ENCODE data around the gene TMEM198.

TMEM198 gene, protein sequence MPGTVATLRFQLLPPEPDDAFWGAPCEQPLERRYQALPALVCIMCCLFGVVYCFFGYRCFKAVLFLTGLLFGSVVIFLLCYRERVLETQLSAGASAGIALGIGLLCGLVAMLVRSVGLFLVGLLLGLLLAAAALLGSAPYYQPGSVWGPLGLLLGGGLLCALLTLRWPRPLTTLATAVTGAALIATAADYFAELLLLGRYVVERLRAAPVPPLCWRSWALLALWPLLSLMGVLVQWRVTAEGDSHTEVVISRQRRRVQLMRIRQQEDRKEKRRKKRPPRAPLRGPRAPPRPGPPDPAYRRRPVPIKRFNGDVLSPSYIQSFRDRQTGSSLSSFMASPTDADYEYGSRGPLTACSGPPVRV

DNA sequence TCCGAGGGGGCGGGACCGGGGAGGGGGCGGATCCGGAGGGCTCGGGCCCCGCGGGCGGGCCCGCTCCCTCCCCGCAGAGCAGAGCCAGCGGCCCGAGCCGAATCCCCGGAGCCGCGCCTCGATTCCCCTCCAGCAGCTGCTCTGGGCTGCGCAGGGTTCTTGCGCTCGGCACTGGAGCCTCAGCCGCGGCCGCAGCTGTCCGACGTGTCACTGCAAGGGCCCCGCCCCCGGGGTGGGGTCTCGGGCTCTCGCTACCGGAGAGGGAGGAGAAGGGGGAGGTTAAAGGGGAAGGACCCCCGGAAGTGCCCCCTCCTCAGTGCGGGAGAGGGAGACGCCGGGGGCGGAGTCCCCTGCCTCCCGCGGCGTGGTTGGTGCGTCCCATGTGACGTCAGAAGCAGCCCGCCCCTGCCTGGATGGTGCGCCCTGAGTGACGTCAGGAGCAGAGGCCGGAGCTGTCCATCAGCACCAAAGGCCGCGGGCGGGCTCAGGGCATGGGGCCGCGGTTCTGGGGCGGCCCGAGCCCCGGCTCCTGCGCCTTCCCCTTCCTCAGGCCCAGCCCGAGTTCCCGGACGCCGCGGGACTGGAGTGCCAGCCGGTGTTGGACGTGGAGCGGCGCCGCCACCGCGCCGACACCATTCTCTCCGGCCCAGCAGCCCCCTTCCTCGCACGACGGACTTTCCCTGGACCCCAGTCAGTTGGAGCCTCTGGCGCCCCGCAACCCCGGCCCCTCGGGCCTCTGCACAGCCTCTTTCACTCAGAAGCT lies at the start of gene TMEM198, which contains the start of gene CHPF:
Gene TMEM198 (plus strand): TSS at position 433 of the 763 bp plus-strand sequence. CDS start 700 bp downstream, outside the sequence.
Gene CHPF (minus strand): TSS at position 214 of the 763 bp plus-strand sequence. CDS start 271 bp downstream, outside the sequence.
- DNase-seq: peak; percentile 97

DNA sequence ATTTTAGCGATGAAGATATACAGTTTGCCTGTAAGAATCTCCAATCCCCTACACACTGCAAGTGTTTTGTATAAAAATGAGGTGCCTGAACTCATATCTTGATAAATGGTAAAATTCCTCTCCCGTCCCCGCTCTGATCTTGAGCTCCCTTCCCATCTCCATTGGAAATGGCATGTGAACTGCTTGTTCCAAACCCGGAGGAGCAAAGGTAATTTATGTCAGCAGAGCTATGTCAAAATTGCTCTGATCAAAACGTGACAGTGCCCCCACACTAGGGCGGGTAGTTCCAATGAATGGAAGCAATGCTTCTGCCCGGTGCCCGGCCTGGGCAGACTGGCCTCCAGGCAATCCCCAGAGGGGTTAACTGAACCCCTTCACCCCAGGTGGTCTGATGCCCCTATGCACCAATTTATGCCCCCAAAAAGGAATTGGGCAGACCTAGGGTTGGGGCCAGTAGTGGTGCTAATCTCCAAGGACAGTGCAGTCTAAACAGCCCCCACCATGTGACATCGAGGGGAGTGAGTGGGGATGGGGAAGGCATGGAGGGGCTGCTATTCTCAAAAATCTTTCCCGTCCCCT lies 48.8 kb upstream of the TMEM198 start:
- DNase-seq: no peak

GRCh38 chr2:219495531-219496122 lies 48.2 kb upstream of the TMEM198 start:
- DNase-seq: peak; percentile 65

- no peak for DNase-seq
Observed at GRCh38 chr2:219496247-219496824, 47.5 kb upstream of the TMEM198 start.

DNA sequence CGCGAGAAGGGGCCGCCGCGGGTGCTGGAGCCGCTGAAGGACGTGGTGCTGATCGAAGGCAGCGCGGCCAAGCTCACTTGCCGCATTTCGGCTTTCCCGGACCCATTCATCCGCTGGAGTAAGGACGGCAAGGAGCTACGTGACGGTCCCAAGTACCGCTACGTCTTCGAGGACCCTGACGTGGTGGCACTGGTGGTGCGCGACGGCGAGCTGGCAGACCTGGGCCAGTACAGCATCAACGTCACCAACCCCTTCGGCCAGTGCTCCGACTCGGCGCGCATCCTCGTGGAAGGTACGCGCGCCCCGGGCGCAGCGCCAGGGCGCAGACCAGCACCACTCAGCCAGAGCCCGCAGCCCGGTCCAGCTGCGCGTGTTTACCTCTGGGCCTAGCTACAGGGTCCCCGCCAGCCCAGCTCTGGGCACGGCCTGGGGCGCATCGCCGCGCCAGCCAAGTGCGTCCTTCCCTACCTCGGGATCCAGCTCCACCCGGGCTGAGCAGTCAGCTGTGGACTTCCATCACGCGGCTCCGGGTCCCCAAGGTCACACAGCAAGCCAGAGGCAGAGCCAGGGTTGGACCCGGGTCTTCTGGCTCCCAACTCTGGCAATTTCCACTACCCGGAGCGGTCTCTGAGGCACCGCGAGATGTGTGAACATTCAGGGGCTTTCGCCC lies 46.9 kb upstream of the TMEM198 start:
- no peak for DNase-seq

- peak; percentile 43 for DNase-seq
Observed at GRCh38 chr2:219497495-219498279, 46.1 kb upstream of the TMEM198 start.

GRCh38 chr2:219498280-219499057 lies 45.4 kb upstream of the TMEM198 start, which contains the start of gene GMPPA:
GMPPA (plus strand) TSS chr2:219498891; CDS start chr2:219499976, 1,085 bp downstream.
- peak; percentile 94 for DNase-seq

GRCh38 chr2:219499058-219499307 lies 44.8 kb upstream of the TMEM198 start:
- no peak for DNase-seq

DNA sequence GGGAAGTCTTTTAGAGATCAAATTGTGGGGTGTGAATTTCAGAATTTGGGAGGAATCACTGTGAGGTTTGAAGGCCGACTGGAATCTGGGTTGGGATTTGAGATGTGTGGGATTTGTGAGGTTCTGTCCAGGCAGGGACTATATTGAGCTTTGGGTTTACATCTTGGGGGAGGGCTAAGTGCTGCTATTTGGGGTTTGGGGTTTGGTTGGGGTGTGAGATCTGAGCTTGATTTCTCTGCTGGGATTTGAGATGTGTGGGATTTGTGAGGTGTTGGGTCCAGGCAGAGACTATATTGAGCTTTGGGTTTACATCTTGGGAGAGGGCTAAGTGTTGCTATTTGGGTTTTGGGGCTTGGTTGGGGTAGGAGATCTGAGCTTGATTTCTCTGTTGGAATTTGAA lies 44.3 kb upstream of the TMEM198 start:
- no peak for DNase-seq

DNA sequence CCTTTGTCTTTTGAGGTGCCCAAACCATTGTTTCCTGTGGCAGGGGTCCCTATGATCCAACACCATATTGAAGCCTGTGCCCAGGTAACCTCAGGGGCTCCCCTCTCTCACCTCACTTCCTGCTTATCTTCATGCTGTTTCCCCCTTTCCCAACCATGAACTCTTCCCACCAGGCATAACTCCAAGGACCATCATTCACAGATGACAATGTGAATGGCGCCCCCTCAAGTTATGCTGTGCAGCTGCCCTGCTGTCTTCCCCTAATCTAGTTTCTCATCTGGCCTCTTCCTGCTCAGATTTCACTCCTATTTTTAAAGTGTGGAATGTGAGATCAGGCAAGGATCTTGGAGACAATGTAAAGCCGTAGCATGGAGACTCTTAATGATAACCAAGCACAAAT lies 43.7 kb upstream of the TMEM198 start:
- DNase-seq: no peak

- DNase-seq: no peak
Observed at GRCh38 chr2:219501849-219502248, 42.0 kb upstream of the TMEM198 start.

GRCh38 chr2:219502618-219503017 lies 41.2 kb upstream of the TMEM198 start:
- no peak for DNase-seq

GRCh38 chr2:219505585-219505984 lies 38.2 kb upstream of the TMEM198 start:
- DNase-seq: no peak

- DNase-seq: no peak
Observed at GRCh38 chr2:219506153-219506801, 37.6 kb upstream of the TMEM198 start.

DNA sequence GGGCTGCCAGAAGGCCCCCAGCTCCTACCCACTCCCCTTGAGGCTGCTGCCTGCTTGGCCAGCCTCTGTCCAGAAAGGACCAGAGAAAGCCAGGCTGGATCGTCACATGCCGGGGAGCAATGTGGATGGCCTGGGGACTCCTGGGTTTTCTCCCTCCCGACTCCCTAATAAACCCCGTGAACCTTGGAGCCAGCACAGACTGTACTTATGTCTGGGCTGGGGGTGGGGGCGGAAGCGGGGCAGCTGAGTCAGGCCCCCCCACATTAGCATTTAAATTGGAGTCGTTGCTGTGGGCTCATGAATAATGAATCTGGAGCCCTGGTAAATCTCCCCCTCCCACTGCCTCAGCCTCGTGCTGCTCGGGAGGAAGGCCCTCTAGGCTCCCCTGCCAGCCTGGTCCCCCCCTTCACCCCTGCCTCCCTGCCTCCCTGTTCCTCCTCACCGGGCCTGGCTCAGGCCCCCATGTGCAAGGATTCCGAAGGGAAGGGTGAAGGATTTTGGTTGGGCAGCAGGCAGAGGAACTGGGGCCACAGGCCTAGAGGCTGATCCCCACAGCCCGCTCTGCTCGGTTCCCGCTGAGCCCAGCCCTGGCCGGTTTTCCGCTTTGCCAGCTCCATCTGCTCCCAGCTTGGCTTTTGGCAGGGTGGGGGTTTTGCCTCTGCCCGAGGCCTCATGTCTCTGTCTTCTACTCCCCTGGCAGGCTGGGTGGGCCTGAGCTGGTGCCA lies 36.9 kb upstream of the TMEM198 start:
- no peak for DNase-seq

DNA sequence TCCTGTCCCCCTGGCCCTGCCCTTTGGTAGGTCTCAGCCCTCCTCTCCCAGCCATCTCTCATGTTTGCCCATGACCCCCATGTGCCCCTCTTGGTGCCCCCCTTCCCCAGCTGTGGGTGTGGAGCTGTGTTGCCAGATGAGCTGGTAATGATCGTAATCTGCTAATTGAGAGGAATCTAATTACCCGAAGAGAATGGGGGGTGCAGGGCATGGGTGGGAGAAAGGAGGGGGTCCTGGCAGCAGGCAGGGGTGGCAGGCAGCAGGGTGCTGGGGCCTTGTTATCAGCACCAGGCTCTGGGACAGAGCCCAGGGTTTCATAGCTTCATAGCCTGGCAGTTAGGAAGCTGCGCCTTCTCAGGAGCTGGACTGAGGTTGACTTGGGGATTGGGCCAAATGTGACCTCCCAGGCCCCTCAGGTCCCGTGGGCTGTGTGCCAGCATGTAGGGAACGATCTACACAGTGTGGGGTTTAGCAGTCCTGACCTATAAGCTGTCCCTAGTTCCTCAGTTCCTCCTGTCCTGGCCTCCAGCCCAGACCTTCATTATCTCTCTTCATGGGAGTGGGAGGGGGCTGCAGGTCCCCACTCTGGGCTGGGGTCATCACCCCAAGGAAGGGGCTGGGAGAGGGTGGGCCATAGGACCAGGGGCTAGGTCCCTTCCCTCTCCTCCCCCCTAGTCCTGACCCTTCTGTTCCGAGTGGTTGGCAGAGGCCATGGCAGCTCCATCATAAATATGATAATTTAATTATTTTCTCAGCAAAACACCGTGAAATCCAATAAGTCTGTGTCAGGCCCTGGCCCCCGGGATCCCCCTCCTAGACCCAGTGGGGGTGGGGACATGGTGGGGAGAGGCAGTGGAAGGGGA lies 36.0 kb upstream of the TMEM198 start:
- DNase-seq: no peak

DNA sequence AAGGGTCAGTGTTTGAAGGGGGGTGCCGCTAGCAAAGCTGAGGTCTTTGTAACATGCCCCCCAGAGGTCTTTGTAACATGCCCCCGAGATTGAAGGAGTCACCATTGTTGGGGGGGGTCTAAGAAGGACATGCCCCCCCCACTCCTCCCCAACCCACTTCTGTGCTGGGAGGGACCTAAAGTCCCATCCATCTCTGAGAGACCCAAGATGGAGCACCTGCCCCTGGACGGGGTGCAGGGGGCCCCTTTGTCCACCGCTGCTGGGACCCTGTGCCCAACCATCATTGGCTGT lies 35.4 kb upstream of the TMEM198 start:
- no peak for DNase-seq

- DNase-seq: no peak
Observed at GRCh38 chr2:219508971-219509779, 34.7 kb upstream of the TMEM198 start.
